HG02610 (cell line): ENCODE results near the gene GRAMD1A.
"Not testable (repeated sequence)": the region's sequence is repeated elsewhere in the genome, so short reads cannot be mapped to it uniquely, and the experiment has no call there.

Experiments
- ATAC-seq: cut with Tn5 transposase; IDR thresholded peaks from one replicate; pipeline ENCODE4 v1.9.1; 2021; ENCODE audit warnings: mild to moderate bottlenecking, moderate library complexity; ENCODE audit not compliant: unreplicated experiment

GRAMD1A gene

DNA sequence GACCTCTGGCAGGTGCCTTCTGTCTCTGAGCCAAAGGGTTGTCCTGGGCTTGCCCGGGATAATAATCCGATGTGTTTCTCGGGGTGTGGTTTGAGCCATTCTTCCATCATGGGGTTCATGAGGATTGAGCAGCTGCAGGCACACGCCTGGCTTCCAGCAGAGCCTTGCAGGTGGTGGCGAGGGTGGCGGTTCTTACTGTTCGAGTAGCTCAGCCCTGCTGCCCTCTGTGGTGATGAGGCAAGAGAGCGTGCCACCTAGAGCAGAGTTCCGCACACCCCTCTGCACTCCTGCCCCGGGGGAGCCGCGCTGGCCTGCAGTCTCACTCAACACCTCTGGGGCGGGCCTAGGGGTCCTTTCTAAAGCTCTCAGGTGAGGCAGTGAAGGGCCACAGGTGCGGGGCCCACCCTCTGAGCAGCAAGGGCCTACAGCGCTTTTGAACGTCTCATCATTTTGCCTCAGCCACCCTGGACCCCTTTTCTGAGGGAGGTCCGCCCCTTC lies 33.9 kb downstream of the GRAMD1A start:
- ATAC-seq = no peak

GRCh38 chr19:35034588-35035382 lies 34.7 kb downstream of the GRAMD1A start:
- no peak for ATAC-seq

DNA sequence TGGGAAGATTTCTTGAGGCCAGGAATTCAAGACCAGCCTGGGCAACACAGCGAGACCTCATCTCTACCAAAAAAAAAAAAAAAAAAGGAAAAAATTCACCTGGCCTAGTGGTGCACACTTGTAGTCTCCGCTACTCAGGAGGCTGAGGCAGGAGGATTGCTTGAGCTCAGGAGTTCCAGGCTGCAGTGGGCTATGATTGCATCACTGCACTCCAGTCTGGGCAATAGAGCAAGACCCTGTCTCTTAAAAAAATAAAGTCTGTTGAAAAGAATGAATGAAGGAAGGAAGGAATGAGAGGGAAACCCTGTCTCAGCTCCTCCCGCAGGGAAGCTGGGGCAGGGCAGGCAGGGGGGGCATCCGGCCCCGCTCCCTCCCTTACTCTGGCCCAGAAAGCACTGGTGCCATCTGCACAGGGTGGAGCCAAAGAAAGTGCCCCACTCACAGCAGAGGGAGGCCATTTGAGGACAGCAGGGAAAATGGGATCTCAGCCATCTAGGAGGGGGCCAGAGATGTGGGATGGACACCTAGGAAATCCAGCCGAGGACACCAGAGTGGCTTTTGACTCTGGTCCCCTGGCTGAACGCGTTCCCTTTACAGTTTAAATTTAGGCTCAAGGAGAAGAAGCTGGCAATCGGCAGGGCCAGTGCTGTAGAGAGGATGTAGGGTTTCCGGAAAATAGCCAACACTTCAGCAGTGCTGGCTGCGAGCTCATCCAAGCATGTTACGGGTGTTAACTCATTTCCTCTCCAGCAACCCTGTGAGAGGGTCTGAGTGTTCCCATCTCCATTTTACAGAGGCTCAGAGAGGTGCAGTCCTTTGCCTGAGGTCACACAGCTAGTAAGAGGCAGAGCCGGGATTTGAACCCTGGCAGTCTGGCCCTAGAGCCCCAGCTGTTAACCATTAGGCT lies 37.8 kb downstream of the GRAMD1A start:
- ATAC-seq = peak; percentile 45

DNA sequence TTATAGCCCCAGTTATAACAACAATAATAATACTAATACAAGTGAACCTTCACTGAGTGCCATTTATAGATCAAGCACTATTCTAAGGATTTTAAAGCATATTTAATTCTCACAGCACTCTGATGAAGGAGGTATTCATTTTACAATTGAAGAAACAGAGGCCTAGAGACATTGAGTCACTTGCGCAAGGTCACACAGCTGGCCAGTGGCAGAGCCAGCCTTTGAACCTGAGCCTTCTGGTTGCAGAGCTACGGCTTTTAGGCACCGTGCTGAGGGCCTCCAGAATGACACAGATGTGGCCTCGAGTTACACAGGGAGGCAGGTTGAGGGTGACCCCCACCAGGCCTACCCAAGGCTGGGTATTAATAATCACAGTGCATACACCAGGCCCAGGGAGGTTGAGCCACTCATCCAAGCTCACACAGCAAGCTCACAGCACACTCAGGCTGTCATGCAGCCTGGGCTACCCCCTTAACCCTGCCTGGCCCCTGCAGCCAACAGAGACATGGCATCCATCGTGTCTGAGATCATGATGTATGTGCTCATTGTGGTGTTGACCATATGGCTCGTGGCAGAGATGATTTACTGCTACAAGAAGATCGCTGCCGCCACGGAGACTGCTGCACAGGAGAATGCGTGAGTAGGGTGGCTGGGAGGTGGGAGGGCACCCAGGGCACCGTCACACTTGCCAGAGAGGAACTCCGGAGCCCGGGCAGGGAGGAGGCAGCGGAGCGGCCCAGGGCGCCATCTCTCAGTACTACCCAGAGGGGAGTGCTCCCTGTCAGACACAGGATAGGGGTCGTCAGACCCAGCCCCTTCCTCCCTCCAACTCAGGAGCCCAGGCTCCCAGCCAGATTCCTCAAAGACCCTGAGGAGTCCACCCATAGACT lies 38.7 kb downstream of the GRAMD1A start:
- ATAC-seq = no peak

- no peak for ATAC-seq
Observed at GRCh38 chr19:35039881-35040825, 40.0 kb downstream of the GRAMD1A start.

GRCh38 chr19:35040826-35041547 lies 40.9 kb downstream of the GRAMD1A start:
- no peak for ATAC-seq

GRCh38 chr19:35041548-35042055 lies 41.5 kb downstream of the GRAMD1A start, which contains the start of gene HPN:
TSS of gene HPN (plus strand) at chr19:35041721. CDS start at chr19:35042507, 786 bp downstream.
- no peak for ATAC-seq

- ATAC-seq = no peak
Observed at GRCh38 chr19:35042056-35042730, 42.1 kb downstream of the GRAMD1A start.

DNA sequence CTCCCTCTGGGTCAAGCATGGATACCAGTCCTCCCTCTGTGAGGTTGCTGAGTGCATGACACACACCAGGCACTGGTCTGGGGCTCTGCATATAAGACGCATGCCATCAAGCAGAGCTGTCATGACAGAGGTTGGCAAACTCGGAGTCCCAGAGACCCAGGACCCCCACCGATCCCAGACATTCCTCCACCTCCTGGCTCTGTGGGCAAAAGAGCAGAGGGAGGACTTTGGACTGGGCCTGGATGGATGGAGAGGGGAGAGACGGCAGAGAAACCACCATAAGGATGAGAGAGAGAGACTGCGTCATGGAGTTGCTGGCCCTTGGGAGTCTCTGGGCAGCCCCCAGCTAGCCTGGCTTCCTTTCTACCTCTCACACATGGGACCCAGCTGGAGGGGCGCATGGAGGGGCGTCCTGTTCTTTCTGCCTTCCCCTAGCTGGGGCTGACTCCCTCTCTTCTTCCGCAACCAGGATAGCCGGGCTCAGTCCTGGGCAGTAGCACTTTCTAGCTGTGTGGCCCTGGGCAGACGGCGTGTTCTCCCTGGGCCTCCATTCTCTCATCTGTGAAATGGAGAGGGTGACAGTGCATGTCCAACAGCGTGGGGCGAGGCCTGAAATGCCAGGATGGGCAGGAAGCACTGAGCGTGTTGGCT lies 43.0 kb downstream of the GRAMD1A start:
- ATAC-seq = no peak

DNA sequence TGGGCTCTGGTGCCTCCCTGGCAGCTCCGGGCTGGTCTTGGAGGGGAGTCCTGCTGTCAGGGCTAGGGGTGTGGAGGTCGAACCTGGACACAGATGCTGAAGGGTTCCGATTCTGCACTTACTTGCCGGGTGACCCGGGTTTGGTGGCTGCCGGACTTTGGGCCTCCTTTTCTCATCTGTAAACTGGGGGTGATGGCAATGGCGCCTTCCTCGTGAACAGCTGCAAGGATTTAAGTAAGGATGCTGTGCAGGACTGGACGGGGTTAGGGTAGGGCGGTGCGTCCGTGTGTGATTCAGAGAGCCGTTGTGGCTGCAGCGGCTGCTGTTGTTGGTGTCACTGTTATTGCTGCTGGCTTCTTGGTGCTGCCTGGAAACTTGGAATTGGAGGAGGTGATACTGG lies 43.8 kb downstream of the GRAMD1A start:
- no peak for ATAC-seq

GRCh38 chr19:35044317-35045117 lies 44.4 kb downstream of the GRAMD1A start:
- no peak for ATAC-seq

DNA sequence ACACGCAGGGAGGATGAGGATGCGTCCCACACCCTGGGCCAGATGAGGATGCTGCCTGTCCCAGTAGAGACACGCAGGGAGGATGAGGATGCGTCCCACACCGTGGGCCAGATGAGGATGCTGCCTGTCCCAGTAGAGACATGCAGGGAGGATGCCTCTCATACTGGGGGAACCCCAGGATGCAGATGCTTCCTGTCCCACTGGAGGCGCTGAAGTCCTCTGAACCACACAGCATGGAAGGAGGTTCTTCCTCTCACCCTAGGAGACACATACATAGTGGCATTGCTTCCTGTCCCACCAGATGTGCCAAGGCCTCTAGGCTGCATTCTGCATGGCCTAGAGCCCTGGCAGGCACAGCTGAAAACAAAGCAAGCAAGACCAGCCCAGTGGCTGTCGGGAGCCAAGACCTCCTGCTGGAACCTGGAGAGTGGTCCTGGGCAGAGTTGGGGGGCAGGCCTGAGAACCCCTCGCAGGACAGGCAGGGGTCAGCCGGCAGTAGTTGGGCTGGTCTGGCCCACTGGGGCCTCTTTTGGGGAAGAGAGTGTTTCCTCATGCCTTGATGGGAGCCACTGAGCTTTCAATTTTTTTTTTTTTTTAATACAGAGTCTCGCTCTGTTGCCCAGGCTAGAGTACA lies 45.7 kb downstream of the GRAMD1A start:
- no peak for ATAC-seq

DNA sequence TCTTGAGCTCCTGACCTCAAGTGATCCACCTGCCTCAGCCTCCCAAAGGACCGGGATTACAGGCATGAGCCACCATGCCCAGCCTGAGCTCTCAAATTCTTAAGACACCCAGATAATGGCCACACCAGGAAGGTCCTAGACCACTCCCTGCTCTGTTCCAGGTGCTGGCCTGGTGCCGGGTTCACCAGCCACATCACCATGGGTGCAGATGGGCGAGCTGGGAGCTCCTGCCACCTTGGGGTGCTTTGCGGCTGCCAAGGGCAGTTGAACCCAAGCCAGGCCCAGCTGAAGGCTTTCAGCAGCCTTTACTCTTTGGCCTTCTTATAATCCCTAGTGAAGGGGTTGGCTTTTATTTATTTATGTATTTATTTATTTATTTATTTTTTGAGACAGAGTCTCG lies 46.3 kb downstream of the GRAMD1A start:
- ATAC-seq = no peak

DNA sequence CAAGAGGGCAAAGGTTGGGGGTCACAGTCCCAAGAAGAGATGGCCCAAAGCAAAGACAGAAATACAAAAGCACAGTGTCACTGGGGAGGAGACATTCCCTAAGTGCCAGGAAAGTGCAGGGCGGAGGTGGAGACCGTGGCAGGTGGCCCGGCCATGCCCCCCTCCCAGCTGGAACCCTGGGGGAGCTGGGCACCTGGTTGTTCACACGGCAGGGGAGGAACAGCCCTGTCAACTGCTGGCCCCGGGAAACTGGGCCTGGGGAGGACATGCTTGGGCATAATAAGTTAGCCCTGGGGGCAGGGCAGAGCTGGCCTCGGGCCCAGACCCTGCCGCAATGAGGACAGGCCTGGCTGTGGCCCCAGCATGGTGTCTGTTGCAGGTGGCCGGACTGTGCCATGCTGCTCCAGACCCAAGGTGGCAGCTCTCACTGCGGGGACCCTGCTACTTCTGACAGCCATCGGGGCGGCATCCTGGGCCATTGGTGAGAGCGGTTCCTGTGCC lies 48.8 kb downstream of the GRAMD1A start:
- ATAC-seq = no peak

DNA sequence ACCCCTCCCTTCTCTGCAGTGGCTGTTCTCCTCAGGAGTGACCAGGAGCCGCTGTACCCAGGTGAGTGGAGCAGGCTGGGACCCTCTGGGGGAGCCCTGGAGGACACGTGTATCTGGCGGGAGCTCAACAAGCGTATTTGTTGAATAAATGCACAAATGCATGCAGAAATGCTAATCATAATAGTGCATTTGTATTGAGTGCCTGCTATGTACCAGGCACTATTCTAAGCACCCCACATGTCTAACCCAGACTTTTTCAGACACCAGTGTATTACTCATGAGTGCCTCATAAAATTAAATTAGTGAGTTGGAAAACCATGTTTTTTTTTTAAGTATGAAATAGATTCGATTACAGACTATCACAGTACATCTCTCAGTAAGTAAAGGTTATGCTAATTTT lies 49.3 kb downstream of the GRAMD1A start:
- no peak for ATAC-seq

DNA sequence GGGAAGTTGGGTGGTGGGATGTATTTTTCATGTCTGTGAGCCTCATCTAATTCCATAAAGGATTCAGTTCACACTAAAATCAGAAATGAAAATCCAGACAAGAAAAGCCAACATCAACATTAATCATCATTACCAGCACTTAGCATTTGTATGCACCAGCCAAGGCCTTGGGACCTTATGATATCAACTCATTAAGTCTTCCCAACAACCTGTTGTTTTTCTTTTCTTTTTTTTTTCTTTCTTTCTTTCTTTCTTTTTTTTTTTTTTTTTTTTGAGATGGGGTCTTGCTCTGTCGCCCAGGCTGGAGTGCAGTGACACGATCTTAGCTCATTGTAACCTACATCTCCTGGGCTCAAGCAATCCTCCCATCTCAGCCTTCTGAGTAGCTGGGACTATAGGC lies 50.5 kb downstream of the GRAMD1A start:
- ATAC-seq = not testable (repeated sequence)
